DMS79 treated with DMSO at 0.1 percent for 48 hours (cell line): ENCODE data around the gene ACTG2.
"Not testable (repeated sequence)": the region's sequence is repeated elsewhere in the genome, so short reads cannot be mapped to it uniquely, and the experiment has no call there.

Experiments
- DNase-seq: peaks from one replicate; lab custom pipeline; 2025; lab: John Stamatoyannopoulos, UW

Gene ACTG2

GRCh38 chr2:73937103-73937885, 44.5 kb downstream of the ACTG2 start:
- DNase-seq: no peak

- no peak for DNase-seq
Measured at GRCh38 chr2:73937899-73938298, 45.1 kb downstream of the ACTG2 start.

- no peak for DNase-seq
Measured at GRCh38 chr2:73938718-73939352, 46.0 kb downstream of the ACTG2 start.

GRCh38 chr2:73939419-73939818, 46.6 kb downstream of the ACTG2 start:
- no peak for DNase-seq

GRCh38 chr2:73940066-73940465, 47.3 kb downstream of the ACTG2 start:
- not testable (repeated sequence) for DNase-seq

GRCh38 chr2:73942664-73943063, 49.9 kb downstream of the ACTG2 start:
- no peak for DNase-seq

GRCh38 chr2:73944714-73945113, 51.9 kb downstream of the ACTG2 start:
- no peak for DNase-seq

GRCh38 chr2:73946215-73946614, 53.4 kb downstream of the ACTG2 start:
- no peak for DNase-seq

GRCh38 chr2:73946666-73947065, 53.9 kb downstream of the ACTG2 start:
- no peak for DNase-seq

GRCh38 chr2:73947412-73948018, 54.7 kb downstream of the ACTG2 start:
- no peak for DNase-seq

GRCh38 chr2:73949802-73950201, 57.0 kb downstream of the ACTG2 start:
- no peak for DNase-seq

- no peak for DNase-seq
Measured at GRCh38 chr2:73952499-73953446, 60.0 kb downstream of the ACTG2 start.

GRCh38 chr2:73956218-73956865, 63.5 kb downstream of the ACTG2 start:
- no peak for DNase-seq

GRCh38 chr2:73961274-73961673, 68.5 kb downstream of the ACTG2 start:
- no peak for DNase-seq

- DNase-seq: no peak
Measured at GRCh38 chr2:73961823-73962615, 69.2 kb downstream of the ACTG2 start.

- no peak for DNase-seq
Measured at GRCh38 chr2:73962798-73963197, 70.0 kb downstream of the ACTG2 start.

- no peak for DNase-seq
Measured at GRCh38 chr2:73963385-73964120, 70.7 kb downstream of the ACTG2 start.

GRCh38 chr2:73964223-73964622, 71.4 kb downstream of the ACTG2 start:
- DNase-seq: no peak

- DNase-seq: no peak
Measured at GRCh38 chr2:73965053-73965452, 72.2 kb downstream of the ACTG2 start.

GRCh38 chr2:73968357-73968937, 75.6 kb downstream of the ACTG2 start:
- DNase-seq: no peak
